ENCODE measurements around the gene NR2F6. TPM values are rescaled to one million over a fixed set of nuclear protein-coding genes. Genes with fewer than 3 reads are reported as not detected.
A peak's percentile ranks its signal among the peaks of the same experiment; 100 is the strongest.

The NR2F6 gene
- total RNA-seq, 2 donors from 2014 or later = 4.7 to 6.4 TPM

- Mint-ChIP-seq H3K9me3 (no peaks in the 10 kb centered on the region), H3K36me3 (ENCODE audit: insufficient read depth in 2 of 2) (no peaks in the 10 kb centered on the region), H3K4me3 (no peak overlapping the region), H3K4me1 (ENCODE audit: low read depth) (peaks cover 7% of the 10 kb centered on the region), H3K27me3 (ENCODE audit: low read depth) (no peaks in the 10 kb centered on the region), H3K27ac (no peak overlapping the region)
- DNase-seq (no peak), ATAC-seq (replicated peaks in 1 of 2) (no peak)
Observed at GRCh38 chr19:17259118-17259780, 13.5 kb upstream of the NR2F6 start.

DNA sequence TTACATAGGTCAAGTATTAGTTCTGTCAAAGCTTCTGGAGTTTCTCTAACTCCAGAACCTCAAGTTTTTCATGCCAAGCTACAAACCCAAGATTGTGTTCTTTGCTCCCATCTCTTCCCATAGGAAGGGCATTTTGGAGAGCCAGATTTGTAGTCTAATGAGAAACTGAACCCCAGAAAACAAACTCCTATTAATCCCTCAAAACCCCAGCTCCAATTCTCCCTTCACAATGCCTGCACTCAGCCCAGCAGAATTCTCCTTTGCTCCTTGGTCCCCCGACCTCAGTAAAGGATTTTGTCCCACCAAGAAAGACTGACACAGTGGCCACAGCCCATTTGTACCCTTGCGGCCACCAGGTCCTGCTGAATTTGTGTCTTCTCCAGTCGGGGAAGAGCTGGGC, 10.4 kb upstream of the NR2F6 start:
- Mint-ChIP-seq H3K9me3 (no peaks in the 10 kb centered on the region), H3K27me3 (ENCODE audit: low read depth) (no peaks in the 10 kb centered on the region), H3K27ac (no peak overlapping the region), H3K4me1 (ENCODE audit: low read depth) (peaks cover 7% of the 10 kb centered on the region), H3K4me3 (no peak overlapping the region), H3K36me3 (ENCODE audit: insufficient read depth in 2 of 2) (no peaks in the 10 kb centered on the region)
- no peak for DNase-seq
- ATAC-seq (replicated peaks in 1 of 2) = no peak

DNA sequence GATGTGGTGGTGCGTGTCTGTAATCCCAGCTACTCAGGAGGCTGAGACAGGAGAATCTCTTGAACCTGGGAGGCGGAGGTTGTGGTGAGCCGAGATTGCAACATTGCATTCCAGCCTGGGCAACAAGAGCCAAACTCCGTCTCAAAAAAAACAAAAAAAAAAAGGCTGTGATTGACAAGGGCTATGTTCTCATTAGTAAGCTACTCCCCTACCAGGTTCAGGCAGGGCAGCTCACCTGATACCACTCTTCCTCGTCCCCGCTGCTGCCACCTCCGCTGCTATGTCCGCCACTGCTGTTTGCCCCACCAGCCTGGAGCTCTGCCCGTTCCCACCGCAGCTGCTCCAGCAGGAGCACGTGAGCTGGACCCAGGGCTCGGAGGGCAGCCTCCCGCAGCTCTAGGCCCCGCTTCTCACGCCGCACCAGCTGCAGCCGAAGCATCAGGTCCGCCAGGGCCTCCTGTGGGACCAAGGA, 9.5 kb upstream of the NR2F6 start:
- no peak for DNase-seq
- H3K27me3 Mint-ChIP-seq (ENCODE audit: low read depth) = no peaks in the 10 kb centered on the region
- H3K4me3 Mint-ChIP-seq = no peak overlapping the region
- no peaks in the 10 kb centered on the region for H3K9me3 Mint-ChIP-seq
- no peaks in the 10 kb centered on the region for H3K36me3 Mint-ChIP-seq (ENCODE audit: insufficient read depth in 2 of 2)
- no peaks in the 10 kb centered on the region for H3K4me1 Mint-ChIP-seq (ENCODE audit: low read depth)
- H3K27ac Mint-ChIP-seq = no peak overlapping the region
- no peak for ATAC-seq (replicated peaks in 1 of 2)

GRCh38 chr19:17254636-17255035, 8.9 kb upstream of the NR2F6 start:
- Mint-ChIP-seq H3K9me3 (no peaks in the 10 kb centered on the region), H3K4me1 (ENCODE audit: low read depth) (no peaks in the 10 kb centered on the region), H3K36me3 (ENCODE audit: insufficient read depth in 2 of 2) (no peaks in the 10 kb centered on the region), H3K27ac (no peak overlapping the region), H3K4me3 (no peak overlapping the region), H3K27me3 (ENCODE audit: low read depth) (no peaks in the 10 kb centered on the region)
- DNase-seq = no peak
- ATAC-seq (replicated peaks in 1 of 2) = no peak

DNA sequence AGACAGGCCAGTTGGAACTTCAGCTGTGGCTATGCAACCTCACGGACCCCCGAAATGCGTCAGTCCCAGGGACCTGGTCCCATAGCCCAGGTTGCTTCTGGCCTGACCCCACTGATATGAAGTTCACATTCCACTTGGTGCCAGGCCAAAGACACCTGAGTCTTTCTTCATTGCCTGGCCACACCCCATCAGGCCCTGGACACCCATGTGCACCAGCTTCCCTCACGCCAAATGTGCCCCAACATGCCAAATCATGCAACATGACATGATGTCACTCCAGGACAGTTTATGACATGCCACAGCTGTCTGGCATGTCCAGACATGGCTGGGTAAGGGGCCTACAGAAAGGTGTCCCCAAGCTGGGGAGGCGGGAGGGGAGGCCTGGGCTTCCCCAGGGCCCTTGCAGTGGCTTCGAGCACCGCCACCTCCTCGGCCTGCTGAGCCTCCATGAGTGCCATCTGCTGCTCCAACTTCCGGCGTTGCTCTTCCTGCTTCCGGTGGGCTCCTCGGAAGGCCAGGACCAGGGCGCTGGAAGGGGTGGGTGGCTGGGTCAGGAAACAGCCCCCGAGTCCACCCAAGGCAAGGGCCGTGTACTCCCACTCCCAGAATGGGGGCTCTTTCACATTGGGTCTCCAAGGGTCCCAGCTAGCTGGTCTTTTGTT, 4.3 kb upstream of the NR2F6 start:
- peaks cover 9% of the 10 kb centered on the region for H3K27me3 Mint-ChIP-seq (ENCODE audit: low read depth)
- DNase-seq (no peak), ATAC-seq (replicated peaks in 1 of 2) (no peak)
- no peak overlapping the region for H3K27ac Mint-ChIP-seq
- H3K4me3 Mint-ChIP-seq = no peak overlapping the region
- H3K9me3 Mint-ChIP-seq = no peaks in the 10 kb centered on the region
- H3K36me3 Mint-ChIP-seq (ENCODE audit: insufficient read depth in 2 of 2) = no peaks in the 10 kb centered on the region
- H3K4me1 Mint-ChIP-seq (ENCODE audit: low read depth) = peaks cover 10% of the 10 kb centered on the region

- Mint-ChIP-seq H3K27me3 (ENCODE audit: low read depth) (peaks cover 9% of the 10 kb centered on the region), H3K27ac (no peak overlapping the region), H3K9me3 (no peaks in the 10 kb centered on the region), H3K36me3 (ENCODE audit: insufficient read depth in 2 of 2) (no peaks in the 10 kb centered on the region), H3K4me3 (no peak overlapping the region), H3K4me1 (ENCODE audit: low read depth) (peaks cover 10% of the 10 kb centered on the region)
- no peak for ATAC-seq (replicated peaks in 1 of 2)
- DNase-seq = no peak
Observed at GRCh38 chr19:17248011-17248776, 2.5 kb upstream of the NR2F6 start.

GRCh38 chr19:17246681-17247425, 1.1 kb upstream of the NR2F6 start:
- Mint-ChIP-seq H3K4me3 (peak overlapping the region; percentile 90 to 93), H3K36me3 (ENCODE audit: insufficient read depth in 2 of 2) (no peaks in the 10 kb centered on the region), H3K27ac (no peak overlapping the region), H3K9me3 (no peaks in the 10 kb centered on the region), H3K4me1 (ENCODE audit: low read depth) (peaks cover 10% of the 10 kb centered on the region), H3K27me3 (ENCODE audit: low read depth) (peaks cover 9% of the 10 kb centered on the region)
- peak in 1 of 2 donors; percentile 1 for ATAC-seq (replicated peaks in 1 of 2)
- peak in 1 of 2 donors; percentile 19 for DNase-seq

DNA sequence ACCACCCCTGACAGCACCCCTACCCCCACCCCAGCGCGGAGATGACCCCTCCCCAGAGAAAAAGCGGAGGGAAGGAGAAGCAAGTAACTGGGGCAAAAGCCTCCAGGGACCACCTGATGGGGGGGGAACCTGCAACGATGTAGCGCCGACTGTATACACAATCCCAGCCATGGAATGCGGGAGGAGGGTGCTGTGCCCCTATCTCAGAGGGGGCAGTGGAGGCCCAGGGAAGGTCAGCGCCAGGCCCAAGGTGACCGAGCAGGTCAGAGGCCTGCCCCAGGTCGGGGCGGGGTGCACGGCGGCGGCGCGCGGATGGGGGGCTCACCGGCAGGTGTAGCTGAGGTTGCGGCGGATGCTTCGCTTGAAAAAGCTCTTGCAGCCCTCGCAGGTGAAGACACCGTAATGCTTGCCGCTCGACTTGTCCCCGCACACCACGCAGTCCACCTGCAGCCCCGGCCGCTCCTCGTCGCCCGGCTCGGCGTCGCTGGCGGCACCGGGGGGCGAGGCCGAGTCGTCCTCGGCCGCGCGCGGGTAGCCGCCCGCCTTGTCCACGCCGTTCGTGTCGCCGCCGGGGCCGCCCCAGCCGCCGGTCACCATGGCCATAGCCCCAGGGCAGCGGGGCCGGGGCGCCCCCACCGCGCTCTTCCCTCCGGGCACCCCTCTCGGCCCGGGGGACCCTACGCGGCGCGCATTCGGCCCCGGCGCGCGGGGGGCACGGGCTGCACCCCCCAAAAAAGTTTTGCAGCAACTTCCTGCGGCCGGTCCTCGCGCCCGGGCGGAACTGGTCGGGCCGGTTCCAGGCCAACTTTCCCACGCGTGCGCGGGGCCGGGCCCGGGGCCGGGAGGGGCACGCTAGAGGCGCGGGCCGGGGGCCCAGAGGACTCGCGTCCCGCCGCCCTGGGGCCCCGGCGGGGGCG, 843 bp downstream of the NR2F6 start:
- H3K27me3 Mint-ChIP-seq (ENCODE audit: low read depth) = peaks cover 9% of the 10 kb centered on the region
- no peak overlapping the region for H3K27ac Mint-ChIP-seq
- H3K4me3 Mint-ChIP-seq = peak overlapping the region; percentile 55 to 73
- no peaks in the 10 kb centered on the region for H3K9me3 Mint-ChIP-seq
- DNase-seq (peak in 1 of 2 donors; percentile 22), ATAC-seq (replicated peaks in 1 of 2) (no peak)
- peaks cover 10% of the 10 kb centered on the region for H3K4me1 Mint-ChIP-seq (ENCODE audit: low read depth)
- H3K36me3 Mint-ChIP-seq (ENCODE audit: insufficient read depth in 2 of 2) = no peaks in the 10 kb centered on the region

GRCh38 chr19:17243830-17244617, 1.7 kb downstream of the NR2F6 start:
- Mint-ChIP-seq H3K36me3 (ENCODE audit: insufficient read depth in 2 of 2) (no peaks in the 10 kb centered on the region), H3K27me3 (ENCODE audit: low read depth) (peaks cover 9% of the 10 kb centered on the region), H3K4me1 (ENCODE audit: low read depth) (peaks cover 10% of the 10 kb centered on the region), H3K4me3 (peak overlapping the region; percentile 55 to 73), H3K27ac (no peak overlapping the region), H3K9me3 (no peaks in the 10 kb centered on the region)
- no peak for DNase-seq
- ATAC-seq (replicated peaks in 1 of 2) = no peak

DNA sequence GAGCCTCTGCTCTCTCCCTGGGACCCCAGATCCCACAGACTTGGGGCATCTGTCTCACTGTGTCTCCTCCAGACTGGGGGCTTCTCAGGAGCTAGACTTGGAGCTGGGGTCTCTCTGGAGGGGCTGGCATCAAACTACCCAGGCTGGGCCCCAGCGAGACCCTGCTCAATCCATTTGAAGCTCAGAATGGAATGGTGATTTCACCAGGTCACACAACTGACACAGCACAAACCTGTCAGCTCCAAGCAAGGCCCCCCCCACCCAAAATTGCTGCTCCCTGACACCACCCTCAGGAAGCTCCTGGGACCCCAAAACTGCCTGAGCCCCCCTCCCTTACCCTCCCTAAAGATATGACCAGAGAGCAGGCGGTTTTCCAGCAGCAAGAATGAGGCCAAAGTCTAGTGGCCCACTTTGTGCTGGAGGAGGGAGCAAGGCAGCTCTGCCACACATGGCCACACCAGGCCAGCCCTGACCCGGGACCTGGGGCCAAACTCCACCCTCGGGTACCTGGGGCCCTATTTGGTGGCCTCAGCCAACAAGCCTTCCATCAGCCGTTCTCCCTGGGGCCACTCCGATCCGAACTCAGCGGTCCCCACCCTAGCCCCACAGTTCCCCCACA, 2.4 kb downstream of the NR2F6 start:
- peak overlapping the region in 1 of 2 donors; percentile 20 for H3K4me3 Mint-ChIP-seq
- no peak for ATAC-seq (replicated peaks in 1 of 2)
- no peaks in the 10 kb centered on the region for H3K36me3 Mint-ChIP-seq (ENCODE audit: insufficient read depth in 2 of 2)

GRCh38 chr19:17242431-17243208, 3.1 kb downstream of the NR2F6 start:
- H3K4me1 Mint-ChIP-seq (ENCODE audit: low read depth) = peaks cover 10% of the 10 kb centered on the region
- peaks cover 9% of the 10 kb centered on the region for H3K27me3 Mint-ChIP-seq (ENCODE audit: low read depth)
- H3K4me3 Mint-ChIP-seq = no peak overlapping the region
- H3K36me3 Mint-ChIP-seq (ENCODE audit: insufficient read depth in 2 of 2) = no peaks in the 10 kb centered on the region
- ATAC-seq (replicated peaks in 1 of 2) (no peak), DNase-seq (no peak)
- H3K9me3 Mint-ChIP-seq = no peaks in the 10 kb centered on the region
- H3K27ac Mint-ChIP-seq = no peak overlapping the region

More for the DNA sequence above, 2.4 kb downstream of the NR2F6 start:
- DNase-seq = no peak
- Mint-ChIP-seq H3K27ac (no peak overlapping the region), H3K4me1 (ENCODE audit: low read depth) (peaks cover 10% of the 10 kb centered on the region), H3K27me3 (ENCODE audit: low read depth) (peaks cover 9% of the 10 kb centered on the region), H3K9me3 (no peaks in the 10 kb centered on the region)
